Activated naive CD8-positive, alpha-beta T cell treated with anti-CD3 and anti-CD28 coated beads, Interleukin-2, amount 10 ng/mL, durations not matched to agents 7 days and 5 days (primary cell): ENCODE results near the gene TMEM44. TPM values are rescaled to one million over a fixed set of nuclear protein-coding genes. Genes with fewer than 3 reads are reported as not detected.

ENCODE experiments used
- ATAC-seq: fragments of 150-1000 bp; cut with Tn5 transposase; one replicate; pipeline ENCODE4 v1.10.0; 2021; ENCODE audit warnings: low read depth, moderate library complexity
- POLR2A ChIA-PET: fragments of 350-600 bp; sonication (Branson Sonifier 250); formaldehyde crosslinking; loops from one replicate; lab custom pipeline; 2021; ENCODE audit warnings: antibody characterized with exemption; lab: Charles Lee
- DNase-seq: peaks from one replicate; pipeline ENCODE4 v3.0.0; 2021
- H3K27ac Mint-ChIP-seq: one replicate; pipeline ENCODE4 v1.8.0; 2022; ENCODE audit warnings: mild to moderate bottlenecking, mixed read lengths
- H3K27me3 Mint-ChIP-seq: one replicate; pipeline ENCODE4 v1.8.0; 2022; ENCODE audit warnings: mild to moderate bottlenecking, moderate library complexity, mixed read lengths
- H3K36me3 Mint-ChIP-seq: one replicate; pipeline ENCODE4 v1.8.0; 2021; ENCODE audit warnings: mild to moderate bottlenecking, mixed read lengths
- H3K4me1 Mint-ChIP-seq: one replicate; pipeline ENCODE4 v1.8.0; 2021; ENCODE audit warnings: mixed read lengths
- H3K4me3 Mint-ChIP-seq: one replicate; pipeline ENCODE4 v1.8.0; 2022; ENCODE audit warnings: mild to moderate bottlenecking, moderate library complexity, mixed read lengths
- H3K9me3 Mint-ChIP-seq: one replicate; pipeline ENCODE4 v1.8.0; 2021; ENCODE audit warnings: mixed read lengths
- total RNA-seq, 2 experiments: library from RNA; stranded (reverse); gene quantifications; one replicate each; pipeline ENCODE4 v1.2.3, GENCODE V29; 2021

The TMEM44 gene
- total RNA-seq, 2 experiments from 2014 or later, result 6.3 to 8.1 TPM

DNA sequence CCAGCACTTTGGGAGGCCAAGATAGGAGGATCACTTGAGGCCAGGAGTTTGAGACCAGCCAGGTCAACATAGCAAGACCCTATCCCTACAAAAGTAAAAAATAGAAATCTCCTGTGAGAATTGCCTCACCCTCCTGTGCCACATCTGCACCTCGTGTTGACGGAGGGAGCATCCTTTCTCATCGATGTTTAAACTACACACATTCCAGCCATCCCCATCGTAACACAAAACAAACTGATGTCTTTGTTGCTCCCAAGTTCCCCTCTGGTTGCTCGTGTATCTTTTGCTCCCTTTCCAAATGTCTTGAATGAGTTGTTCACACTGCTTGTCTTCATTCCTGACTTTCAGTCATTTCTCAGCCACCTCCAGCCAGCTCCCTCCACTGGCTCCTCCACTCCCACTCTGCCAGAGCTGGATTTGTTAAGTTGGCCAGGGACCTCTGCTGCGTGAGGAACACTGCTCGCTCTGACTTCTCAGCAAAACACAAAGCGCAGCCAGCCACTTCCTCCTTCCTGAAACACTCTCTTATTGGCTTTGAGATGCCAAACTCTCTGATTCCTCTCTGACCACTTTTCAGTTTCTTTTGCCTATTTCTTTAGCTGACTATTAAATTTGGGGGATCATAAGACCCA lies 92.8 kb downstream of the TMEM44 start:
- peak; percentile 38 for DNase-seq
- H3K4me3 Mint-ChIP-seq, result peak overlapping the region; percentile 50

GRCh38 chr3:194539498-194539897 lies 93.7 kb downstream of the TMEM44 start:
- no peak for DNase-seq
- POLR2A ChIA-PET, result no interaction called here
- Mint-ChIP-seq H3K9me3 (peaks cover 7% of the 10 kb centered on the region), H3K27ac (no peak overlapping the region), H3K4me3 (no peak overlapping the region), H3K36me3 (no peaks in the 10 kb centered on the region), H3K27me3 (peaks cover 2% of the 10 kb centered on the region), H3K4me1 (peaks cover 10% of the 10 kb centered on the region)
- ATAC-seq, result no peak

More for the DNA sequence above, 92.8 kb downstream of the TMEM44 start:
- POLR2A ChIA-PET, result no interaction called here
- Mint-ChIP-seq H3K27me3 (no peaks in the 10 kb centered on the region), H3K4me1 (peaks cover 10% of the 10 kb centered on the region), H3K36me3 (no peaks in the 10 kb centered on the region), H3K9me3 (peaks cover 2% of the 10 kb centered on the region), H3K27ac (peak overlapping the region; percentile 90)
- peak; percentile 70 for ATAC-seq

DNA sequence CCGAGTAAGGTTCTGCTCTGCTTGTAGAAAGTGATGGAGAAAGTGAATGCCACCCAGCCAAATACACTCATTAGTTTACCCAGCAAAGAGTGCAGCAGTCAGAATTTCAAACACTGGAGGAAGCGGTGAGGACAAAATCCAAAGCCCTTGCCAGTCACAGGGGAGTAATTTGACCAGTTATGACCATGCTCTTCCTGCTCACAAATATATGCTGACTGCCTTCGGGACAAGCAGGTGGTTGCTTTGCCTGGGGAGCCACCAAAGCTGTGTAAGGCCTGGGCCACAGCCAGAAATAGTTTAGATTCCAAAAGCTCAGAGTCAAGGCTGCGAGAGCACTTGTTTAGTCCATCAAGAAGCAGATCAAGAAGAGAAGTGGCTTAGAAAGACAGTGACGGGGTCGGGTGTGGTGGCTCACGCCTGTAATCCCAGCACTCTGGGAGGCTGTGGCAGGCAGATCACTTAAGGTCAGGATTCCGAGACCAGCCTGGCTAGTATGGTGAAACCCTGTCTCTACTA lies 95.4 kb downstream of the TMEM44 start:
- Mint-ChIP-seq H3K4me1 (peaks cover 10% of the 10 kb centered on the region), H3K27ac (no peak overlapping the region), H3K4me3 (no peak overlapping the region), H3K27me3 (peaks cover 2% of the 10 kb centered on the region), H3K9me3 (peaks cover 17% of the 10 kb centered on the region), H3K36me3 (no peaks in the 10 kb centered on the region)
- POLR2A ChIA-PET, result no interaction called here
- DNase-seq, result no peak
- no peak for ATAC-seq

Other genes starting within 250 kb of the TMEM44 start
- 1 to 10 TPM; 2.2 to 2.3 TPM for gene GP5, start 234.2 kb downstream of the TMEM44 start, total RNA-seq
- 10 to 100 TPM; 56.3 to 57.0 TPM for gene ATP13A3, start 146.4 kb downstream of the TMEM44 start, total RNA-seq
- gene LSG1, start 38.8 kb upstream of the TMEM44 start, total RNA-seq, result 10 to 100 TPM; 47.3 to 55.2 TPM
- gene FAM43A, start 52.5 kb upstream of the TMEM44 start, total RNA-seq, result 1 to 10 TPM; 5.1 to 6.6 TPM